HepG2 (cell line): Measurements from ENCODE around the gene OBI1. TPM values are rescaled to one million over a fixed set of nuclear protein-coding genes. Genes with fewer than 3 reads are reported as not detected.

Source experiments
- ATAC-seq: fragments of 200-7000 bp; cut with Tn5 transposase; 3 replicates; pipeline ENCODE4 v1.9.1; 2020; ENCODE audit warnings: mild to moderate bottlenecking, moderate library complexity
- BruUV-seq: library from RNA; stranded (reverse); fragments of 400-500 nt; replicated peaks from 2 replicates; lab custom pipeline; 2021; lab: Mats Ljungman, UMichigan
- CTCF ChIA-PET: fragments of 300-600 bp; formaldehyde crosslinking; extraction: SDS; loops from one replicate; lab custom pipeline; 2021; ENCODE audit warnings: low total read pairs, inconsistent platforms, low intra/inter-chr PET ratio; lab: Yijun Ruan, JAX
- POLR2A ChIA-PET: fragments of 350-600 bp; sonication (Branson Sonifier 250); formaldehyde crosslinking; loops from one replicate; lab custom pipeline; 2020; ENCODE audit warnings: antibody characterized with exemption, inconsistent platforms; lab: Yijun Ruan, JAX
- DNase-seq: peaks from one replicate; pipeline ENCODE4 v3.0.0-alpha.2; 2015; ENCODE audit warnings: low spot score
- FAIRE-seq: peaks from 3 replicates; lab custom pipeline; 2011; peaks lifted over from hg19 to GRCh38; lab: Jason Lieb, UNC
- H2AFZ ChIP-seq: one replicate; pipeline ENCODE4 v1.6.1; 2011; ENCODE audit warnings: low read length, inconsistent platforms
- H3K27ac ChIP-seq: fragments of 300-600 bp; 3 replicates; pipeline ENCODE4 v1.8.0; 2011; ENCODE audit warnings: mixed run types, mild to moderate bottlenecking, mixed read lengths, low read length, inconsistent platforms; ENCODE audit not compliant: insufficient read depth; ENCODE audit errors: extremely low read length
- H3K27me3 ChIP-seq, 2 experiments: fragments of 200-600 bp in 1 of 2; 2 replicates in 1 of 2; 3 replicates in 1 of 2; pipeline versions ENCODE4 v1.6.0 to v1.8.0; 2011; ENCODE audit warnings: low read length in 2 of 2, mild to moderate bottlenecking in 2 of 2, moderate library complexity in 2 of 2, inconsistent platforms in 1 of 2; ENCODE audit not compliant: insufficient read depth in 2 of 2, control insufficient read depth in 1 of 2
- H3K36me3 ChIP-seq, 2 experiments: fragments of 200-600 bp in 1 of 2; replicated peaks in 1 of 2; 2 replicates in 1 of 2; 3 replicates in 1 of 2; pipeline versions ENCODE4 v1.5.1 to v1.8.0; 2011; ENCODE audit warnings: low read length in 2 of 2, inconsistent platforms in 1 of 2; ENCODE audit not compliant: insufficient read depth in 2 of 2, control insufficient read depth in 1 of 2
- H3K4me1 ChIP-seq: 2 replicates; pipeline ENCODE4 v1.5.1; 2012; ENCODE audit warnings: low read length, inconsistent platforms; ENCODE audit not compliant: insufficient read depth
- H3K4me2 ChIP-seq: 2 replicates; pipeline ENCODE4 v1.6.0; 2011; ENCODE audit warnings: low read depth, low read length, inconsistent platforms
- H3K4me3 ChIP-seq, 3 experiments: fragments of 200-600 bp in 1 of 3; sonication (generic), shearing (Covaris generic) in 1 of 3; replicated peaks in 1 of 3; 2 replicates each; pipeline ENCODE4 v1.5.1; 2011 to 2016; ENCODE audit warnings: low read length in 3 of 3, inconsistent platforms in 2 of 3, low read depth in 2 of 3, mild to moderate bottlenecking in 2 of 3, control low read depth in 1 of 3, mixed read lengths in 1 of 3; ENCODE audit not compliant: insufficient read depth in 1 of 3
- H3K79me2 ChIP-seq: one replicate; pipeline ENCODE4 v1.6.1; 2011; ENCODE audit warnings: low read length, inconsistent platforms; ENCODE audit not compliant: insufficient read depth
- H3K9ac ChIP-seq: 2 replicates; pipeline ENCODE4 v1.6.0; 2011; ENCODE audit warnings: mild to moderate bottlenecking, low read depth, low read length, inconsistent platforms; ENCODE audit not compliant: insufficient read depth
- H3K9me3 ChIP-seq: 2 replicates; pipeline ENCODE4 v1.5.1; 2012; ENCODE audit warnings: mild to moderate bottlenecking, low read length
- H4K20me1 ChIP-seq: 2 replicates; pipeline ENCODE4 v1.6.0; 2011; ENCODE audit warnings: inconsistent platforms, mild to moderate bottlenecking, low read length, moderate library complexity; ENCODE audit not compliant: insufficient read depth
- NFAT5 ChIP-seq: sonication (generic); formaldehyde crosslinking; IDR thresholded peaks from 2 replicates; pipeline ENCODE4 v1.4.0; 2020; ENCODE audit warnings: missing genetic modification reagents
- POLR2A ChIP-seq, 2 experiments: IDR thresholded peaks; 2 replicates each; pipeline ENCODE4 v1.6.1; 2011; ENCODE audit warnings: low read depth in 2 of 2, low read length in 2 of 2, mild to moderate bottlenecking in 1 of 2, moderate library complexity in 1 of 2; ENCODE audit not compliant: insufficient read depth in 1 of 2
- ZKSCAN5 ChIP-seq: sonication (generic); formaldehyde crosslinking; IDR thresholded peaks from 2 replicates; pipeline ENCODE4 v1.5.1; 2020; ENCODE audit warnings: mild to moderate bottlenecking, missing genetic modification reagents
- ZNF451 ChIP-seq: sonication (generic); formaldehyde crosslinking; IDR thresholded peaks from 2 replicates; pipeline ENCODE4 v1.5.0; 2020; ENCODE audit warnings: mild to moderate bottlenecking, missing genetic modification reagents
- WGBS: methylation state at CpG from one replicate; pipeline ENCODE4 v1.1.6; 2017; ENCODE audit warnings: low lambda C conversion rate; 5-methylcytosine and 5-hydroxymethylcytosine counted together
- in situ Hi-C: cut with HindIII; loops from 2 replicates; pipeline ENCODE4 v1.10.0; 2017; ENCODE audit warnings: low pct_unique_long_range_greater_than_20kb; ENCODE audit not compliant: extremely low pct_ligation_motif_present
- intact Hi-C: fragments of 100-400 bp; cut with micrococcal nuclease; formaldehyde crosslinking; loops from one replicate; pipeline ENCODE4 v1.10.0; 2022; ENCODE audit not compliant: unreplicated experiment
- polyA plus RNA-seq, 8 experiments: library from polyadenylated mRNA; depleted of rRNA in 3 of 8; stranded (reverse) in 7 of 8; unstranded in 1 of 8; fragments of >200 nt; fragmentation: Illumina TruSeq in 4 of 8; extraction: Trizol in 4 of 8; gene quantifications; 2 replicates each; pipeline versions ENCODE4 v1.2.1 to v1.2.3, GENCODE V29; 2011 to 2016; ENCODE audit warnings: low read depth in 4 of 8, missing spikeins in 1 of 8, mixed read lengths in 1 of 8; ENCODE audit not compliant: insufficient read depth in 1 of 8
- total RNA-seq, 5 experiments: library from RNA; depleted of rRNA; stranded (reverse); fragments of >200 nt; fragmentation: Illumina TruSeq; extraction: Trizol; gene quantifications; 2 replicates each; pipeline ENCODE4 v1.2.3, GENCODE V29; 2016; ENCODE audit warnings: low read depth in 1 of 5
- TF ChIP-seq, protein P1 (sequence below): sonication (generic); formaldehyde crosslinking; IDR thresholded peaks from 2 replicates; pipeline ENCODE4 v1.5.0; 2020; ENCODE audit warnings: mild to moderate bottlenecking, missing genetic modification reagents, moderate library complexity

The OBI1 gene
- total and polyA plus RNA-seq, 2 of the 13 experiments (the other 11 are each of a cell fraction or from before 2014, with no cell fraction given): 7.8 to 23.5 TPM

DNA sequence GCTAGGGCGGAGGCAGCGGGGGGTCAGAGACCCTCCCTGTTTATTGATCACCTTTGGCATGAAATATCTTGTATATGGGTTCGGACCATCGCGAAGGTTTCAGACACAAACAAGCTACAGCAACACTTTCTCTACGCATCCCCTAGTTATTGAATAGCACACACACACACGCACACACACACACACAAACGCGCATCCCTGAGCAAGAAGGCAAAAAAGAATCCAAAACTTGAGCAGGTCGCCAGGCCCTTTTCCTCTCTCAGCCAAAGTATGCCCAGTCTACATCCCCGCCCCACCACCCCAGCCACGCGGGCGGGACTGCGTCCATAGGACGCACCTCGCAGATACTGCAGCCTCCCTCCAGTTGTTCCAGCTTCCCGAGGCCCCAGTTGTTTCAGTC, 71.6 kb downstream of the OBI1 start (continued):
- TF ChIP-seq NFAT5 (CRISPR knock-in tag) (no peak), POLR2A (IDR thresholded peaks at IDR 0.05; ENCODE audit: insufficient read depth in 1 of 2, low read depth in 2 of 2, low read length in 2 of 2) (no peak), ZNF451 (no peak)
- TF ChIP-seq, all 625 proteins: peak for 0

DNA sequence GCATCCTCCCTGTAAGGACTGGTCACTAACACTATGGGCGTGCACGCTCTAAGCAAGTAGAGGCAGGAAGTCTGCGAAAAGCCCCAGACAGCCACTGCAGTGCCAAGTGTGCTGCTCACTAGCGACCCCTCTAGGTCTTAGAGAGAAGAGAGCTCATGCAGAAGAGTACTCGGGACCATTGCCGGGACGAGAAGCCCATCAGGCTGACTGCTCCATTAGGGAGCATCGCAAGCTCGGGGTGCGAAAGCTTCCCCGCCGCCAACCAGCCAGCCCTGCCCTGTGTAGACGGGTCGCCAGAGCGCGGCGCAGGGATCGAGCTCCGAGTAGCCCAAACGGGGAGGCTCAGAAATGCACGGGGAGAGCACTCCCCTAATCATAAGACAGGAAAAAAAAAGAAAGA, 72.2 kb downstream of the OBI1 start:
- H3K9me3 ChIP-seq: no peaks in the 10 kb centered on the region
- intact Hi-C loops (no loop called here), in situ Hi-C loops (no loop called here)
- no peak overlapping the region for H2AFZ ChIP-seq
- H3K27ac ChIP-seq: no peak overlapping the region
- no peaks in the 10 kb centered on the region for H3K79me2 ChIP-seq
- H4K20me1 ChIP-seq: no peaks in the 10 kb centered on the region
- no peak overlapping the region for H3K4me2 ChIP-seq
- FAIRE-seq (no peak), ATAC-seq (peak; percentile 65), DNase-seq (no peak)
- WGBS: 28% methylated on average over 17 of the region's 21 CpGs
- TF ChIP-seq, protein P1, sequence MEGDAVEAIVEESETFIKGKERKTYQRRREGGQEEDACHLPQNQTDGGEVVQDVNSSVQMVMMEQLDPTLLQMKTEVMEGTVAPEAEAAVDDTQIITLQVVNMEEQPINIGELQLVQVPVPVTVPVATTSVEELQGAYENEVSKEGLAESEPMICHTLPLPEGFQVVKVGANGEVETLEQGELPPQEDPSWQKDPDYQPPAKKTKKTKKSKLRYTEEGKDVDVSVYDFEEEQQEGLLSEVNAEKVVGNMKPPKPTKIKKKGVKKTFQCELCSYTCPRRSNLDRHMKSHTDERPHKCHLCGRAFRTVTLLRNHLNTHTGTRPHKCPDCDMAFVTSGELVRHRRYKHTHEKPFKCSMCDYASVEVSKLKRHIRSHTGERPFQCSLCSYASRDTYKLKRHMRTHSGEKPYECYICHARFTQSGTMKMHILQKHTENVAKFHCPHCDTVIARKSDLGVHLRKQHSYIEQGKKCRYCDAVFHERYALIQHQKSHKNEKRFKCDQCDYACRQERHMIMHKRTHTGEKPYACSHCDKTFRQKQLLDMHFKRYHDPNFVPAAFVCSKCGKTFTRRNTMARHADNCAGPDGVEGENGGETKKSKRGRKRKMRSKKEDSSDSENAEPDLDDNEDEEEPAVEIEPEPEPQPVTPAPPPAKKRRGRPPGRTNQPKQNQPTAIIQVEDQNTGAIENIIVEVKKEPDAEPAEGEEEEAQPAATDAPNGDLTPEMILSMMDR (CRISPR knock-in tag): peak; percentile 27
- TF ChIP-seq ZKSCAN5 (CRISPR knock-in tag): no peak
- no peaks in the 10 kb centered on the region for H3K4me1 ChIP-seq
- ChIA-PET POLR2A (no interaction called here), CTCF (no interaction called here)
- H3K9ac ChIP-seq: no peak overlapping the region
- H3K36me3 ChIP-seq: no peaks in the 10 kb centered on the region
- no peak overlapping the region for H3K4me3 ChIP-seq
- BruUV-seq: no TSS peak
- H3K27me3 ChIP-seq: 0 out of 5 replicates have a peak, but pooled peaks cover 0 to 2% of the 10 kb centered on the region in 2 experiments
